GM12878 (cell line): Measurements from ENCODE around the gene TROAP.

Source experiments
- CREB1 ChIP-seq: IDR thresholded peaks from 2 replicates; pipeline ENCODE4 v1.6.1; 2012; ENCODE audit warnings: low read depth, mild to moderate bottlenecking, inconsistent platforms
- CTCF ChIP-seq, 3 experiments: IDR thresholded peaks in 2 of 3; conservative IDR thresholded peaks in 1 of 3; 2 replicates each; pipeline ENCODE4 v1.5.1; 2011; ENCODE audit warnings: low read depth in 3 of 3, low read length in 3 of 3, mild to moderate bottlenecking in 3 of 3, control low read depth in 2 of 3, moderate library complexity in 2 of 3, inconsistent platforms in 1 of 3, mixed read lengths in 1 of 3; ENCODE audit not compliant: control insufficient read depth in 2 of 3, insufficient read depth in 1 of 3; ENCODE audit errors: extremely low read depth in 1 of 3
- TAF1 ChIP-seq: IDR thresholded peaks from 2 replicates; pipeline ENCODE4 v1.6.1; 2011; ENCODE audit warnings: mild to moderate bottlenecking, low read depth, low read length, borderline replicate concordance
- ZNF24 ChIP-seq: fragments of 450-650 bp; IDR thresholded peaks from 2 replicates; pipeline ENCODE4 v1.6.1; 2017; ENCODE audit warnings: antibody characterized with exemption, mild to moderate bottlenecking

GRCh38 chr12:49334681-49335080 is 11.6 kb downstream of the TROAP start:
- TF ChIP-seq TAF1 (no peak), CTCF (IDR thresholded peaks at IDR 0.05 in 2 of 3, conservative IDR thresholded peaks at IDR 0.05 in 1 of 3; ENCODE audit: control insufficient read depth in 2 of 3, extremely low read depth in 1 of 3, insufficient read depth in 1 of 3, low read depth in 3 of 3, low read length in 3 of 3) (no peak), CREB1 (no peak), ZNF24 (no peak)
